Measurements from ENCODE around the gene TMEM176B.

GRCh38 chr7:150778014-150778737 lies 22.0 kb downstream of the TMEM176B start:
- TF ChIP-seq CTCF (IDR thresholded peaks at IDR 0.05; ENCODE audit: extremely low read depth in 1 of 2, insufficient read depth in 1 of 2, low read depth in 1 of 2, low read length in 2 of 2) (no peak), MAX (IDR thresholded peaks at IDR 0.05; ENCODE audit: insufficient read depth, insufficient read length) (no peak), POLR2A (IDR thresholded peaks at IDR 0.05; ENCODE audit: low read depth, low read length) (no peak)
